Measurements from ENCODE around the gene HOXD9.

Gene HOXD9

DNA sequence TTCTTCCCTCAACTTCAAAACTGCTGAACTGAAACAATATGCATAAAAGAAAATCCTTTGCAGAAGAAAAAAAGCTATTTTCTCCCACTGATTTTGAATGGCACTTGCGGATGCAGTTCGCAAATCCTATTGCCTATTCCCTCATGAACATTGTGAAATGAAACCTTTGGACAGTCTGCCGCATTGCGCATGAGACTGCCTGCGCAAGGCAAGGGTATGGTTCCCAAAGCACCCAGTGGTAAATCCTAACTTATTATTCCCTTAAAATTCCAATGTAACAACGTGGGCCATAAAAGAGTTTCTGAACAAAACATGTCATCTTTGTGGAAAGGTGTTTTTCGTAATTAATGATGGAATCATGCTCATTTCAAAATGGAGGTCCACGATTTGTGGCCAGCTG is 15.4 kb downstream of the HOXD9 start:
- DNase-seq (ENCODE audit: low read depth), result no peak

DNA sequence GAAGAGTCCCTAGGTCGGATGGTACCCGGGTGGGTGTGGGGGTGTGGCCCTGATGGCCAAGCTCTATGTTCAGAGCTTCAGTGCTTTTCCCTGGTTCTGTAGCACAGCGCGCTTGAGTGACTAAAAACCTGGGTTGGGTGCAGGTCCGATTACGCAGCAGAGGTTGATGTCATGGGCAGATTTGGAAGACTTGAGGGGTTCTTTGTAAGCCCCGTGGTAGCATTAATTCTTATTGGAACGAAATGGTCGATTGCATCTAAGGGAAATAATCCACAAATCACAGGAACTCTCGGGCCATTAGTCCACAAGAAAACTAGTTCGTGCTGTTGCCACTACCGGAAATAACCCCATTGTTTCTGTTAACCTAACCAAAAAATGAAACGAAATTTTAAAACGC is 16.0 kb downstream of the HOXD9 start:
- no peak for DNase-seq (ENCODE audit: low read depth)

DNA sequence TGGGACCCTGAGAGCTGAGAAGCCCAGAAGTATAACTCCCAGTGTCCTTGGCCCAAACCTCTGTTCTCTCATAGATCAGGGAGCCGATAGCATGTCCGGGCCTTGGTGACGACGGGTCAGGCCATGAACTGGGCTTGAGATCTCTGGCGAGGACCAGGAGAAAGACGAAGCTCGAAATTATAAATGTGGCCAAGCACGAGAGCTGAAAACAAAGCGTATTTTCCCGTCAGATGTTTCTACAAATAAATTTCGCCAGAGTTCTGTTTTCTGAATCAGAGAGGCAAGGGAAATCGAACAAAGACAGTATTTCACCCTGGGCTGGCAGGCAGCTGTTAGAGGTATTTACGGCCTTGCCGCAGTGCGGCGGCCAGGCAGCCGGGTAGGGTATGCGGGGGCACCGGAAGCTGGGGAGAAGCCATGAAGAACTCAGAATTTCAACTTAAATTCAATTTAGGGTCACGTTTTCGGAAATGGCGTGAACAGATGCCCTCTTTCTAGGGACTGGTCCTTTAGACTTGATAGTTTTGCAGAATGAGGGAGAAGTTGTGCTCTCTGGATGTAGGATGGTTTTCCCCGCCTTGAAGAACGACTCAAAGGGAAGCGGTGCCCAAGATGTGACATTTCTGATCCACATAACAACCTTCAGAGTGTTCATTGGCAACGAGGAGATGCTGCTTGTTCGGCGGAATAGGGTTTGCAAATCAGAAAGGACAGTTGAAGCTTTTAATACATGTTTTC is 16.6 kb downstream of the HOXD9 start:
- DNase-seq (ENCODE audit: low read depth), result no peak

DNA sequence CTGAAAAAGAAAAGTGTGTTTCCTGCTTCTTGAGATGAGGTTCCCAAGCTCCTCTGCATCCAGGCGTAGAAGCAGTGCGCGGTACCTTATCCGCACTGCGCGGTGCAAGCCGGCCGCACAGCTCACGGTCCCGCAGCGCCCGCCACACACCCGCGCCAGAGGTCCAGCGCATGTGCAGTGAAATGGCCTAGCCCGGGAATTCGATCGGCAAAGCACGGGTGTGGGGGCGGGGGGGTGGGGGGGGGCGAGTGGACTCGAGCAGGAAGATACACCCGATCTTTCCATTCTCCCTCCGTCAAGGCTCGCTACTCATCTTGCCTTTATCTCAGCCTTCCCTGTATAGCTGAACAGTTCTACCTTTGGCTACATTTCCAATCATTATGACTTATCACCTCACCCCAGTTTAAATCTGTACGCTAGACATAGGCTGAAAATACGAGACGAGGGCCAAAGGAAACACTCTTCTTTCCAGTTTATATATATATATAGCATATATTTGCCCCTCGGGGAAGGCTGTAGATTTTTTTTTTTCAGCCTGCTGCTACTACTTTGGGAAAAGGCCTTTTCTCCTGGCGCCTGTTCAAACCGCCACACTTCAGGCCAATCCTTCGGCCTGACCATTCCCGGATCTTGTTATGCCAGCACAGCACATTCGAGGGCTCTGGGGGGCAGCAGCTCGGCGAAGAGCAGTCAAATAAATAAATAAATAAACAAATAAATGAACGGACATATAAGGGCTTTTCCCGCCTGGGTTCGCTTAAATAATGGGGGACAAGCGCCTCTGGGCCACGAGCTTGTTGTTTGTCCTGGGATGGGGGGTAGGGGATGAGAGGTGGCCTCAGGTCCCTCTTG is 17.4 kb downstream of the HOXD9 start:
- DNase-seq (ENCODE audit: low read depth), result no peak

DNA sequence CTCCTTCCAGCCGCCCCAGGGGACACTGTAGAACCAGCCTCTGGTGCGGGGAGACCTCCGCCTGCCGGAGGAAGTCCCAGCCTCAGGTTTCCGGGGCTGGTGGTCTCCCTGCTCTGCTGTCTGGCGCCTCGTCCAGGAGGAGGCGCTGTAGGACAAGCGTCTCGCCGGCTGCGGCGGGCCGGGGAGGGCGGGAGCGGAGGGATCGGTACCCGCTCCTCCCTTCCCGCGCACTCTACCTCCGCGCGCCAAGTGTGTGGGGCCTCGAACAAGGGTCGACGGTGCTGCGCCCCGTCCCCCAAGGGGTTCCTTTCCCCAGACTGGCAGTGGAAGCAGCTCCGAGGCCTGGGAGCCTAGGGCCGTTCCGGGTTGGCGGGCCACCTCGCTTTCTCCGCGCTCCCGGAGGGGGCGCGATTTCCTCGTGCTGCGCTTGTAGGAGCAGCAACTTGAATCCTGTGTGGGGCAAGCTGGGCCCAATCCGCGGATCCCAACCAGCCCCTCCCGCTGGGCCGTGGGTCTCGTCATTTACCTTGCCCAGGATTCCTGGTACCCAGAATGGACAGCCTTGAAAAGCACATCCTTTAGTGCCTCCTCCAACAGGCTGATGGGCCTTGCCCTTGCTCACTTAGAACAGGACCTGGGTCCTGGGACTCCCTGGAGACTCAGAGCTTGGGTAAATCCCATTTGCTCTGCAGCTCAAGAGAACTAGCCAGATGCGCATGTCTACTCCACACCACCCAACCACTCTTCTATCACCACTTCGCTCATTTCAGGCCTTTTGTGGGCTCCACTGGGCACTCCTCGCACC is 18.2 kb downstream of the HOXD9 start:
- DNase-seq (ENCODE audit: low read depth), result peak; percentile 69

DNA sequence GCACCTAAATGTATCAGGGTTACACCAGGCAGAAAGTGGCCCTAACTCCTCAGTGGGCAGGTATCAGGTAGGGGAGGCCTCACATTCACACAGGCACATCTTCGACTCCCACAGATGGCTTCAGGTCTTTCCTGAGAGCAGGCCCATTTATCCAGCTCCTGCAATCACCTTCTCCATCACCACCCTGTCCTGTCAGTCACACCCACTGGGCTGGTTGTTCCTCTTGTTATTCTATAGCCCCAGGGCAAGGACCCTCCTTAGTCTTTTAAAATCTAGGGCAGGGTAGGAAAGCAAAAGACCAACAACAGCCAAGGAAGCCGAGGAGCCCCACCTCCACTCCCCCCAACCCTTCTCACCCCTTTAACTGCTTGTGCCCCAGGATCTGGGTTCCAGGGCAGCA is 19.8 kb downstream of the HOXD9 start:
- DNase-seq (ENCODE audit: low read depth), result no peak

DNA sequence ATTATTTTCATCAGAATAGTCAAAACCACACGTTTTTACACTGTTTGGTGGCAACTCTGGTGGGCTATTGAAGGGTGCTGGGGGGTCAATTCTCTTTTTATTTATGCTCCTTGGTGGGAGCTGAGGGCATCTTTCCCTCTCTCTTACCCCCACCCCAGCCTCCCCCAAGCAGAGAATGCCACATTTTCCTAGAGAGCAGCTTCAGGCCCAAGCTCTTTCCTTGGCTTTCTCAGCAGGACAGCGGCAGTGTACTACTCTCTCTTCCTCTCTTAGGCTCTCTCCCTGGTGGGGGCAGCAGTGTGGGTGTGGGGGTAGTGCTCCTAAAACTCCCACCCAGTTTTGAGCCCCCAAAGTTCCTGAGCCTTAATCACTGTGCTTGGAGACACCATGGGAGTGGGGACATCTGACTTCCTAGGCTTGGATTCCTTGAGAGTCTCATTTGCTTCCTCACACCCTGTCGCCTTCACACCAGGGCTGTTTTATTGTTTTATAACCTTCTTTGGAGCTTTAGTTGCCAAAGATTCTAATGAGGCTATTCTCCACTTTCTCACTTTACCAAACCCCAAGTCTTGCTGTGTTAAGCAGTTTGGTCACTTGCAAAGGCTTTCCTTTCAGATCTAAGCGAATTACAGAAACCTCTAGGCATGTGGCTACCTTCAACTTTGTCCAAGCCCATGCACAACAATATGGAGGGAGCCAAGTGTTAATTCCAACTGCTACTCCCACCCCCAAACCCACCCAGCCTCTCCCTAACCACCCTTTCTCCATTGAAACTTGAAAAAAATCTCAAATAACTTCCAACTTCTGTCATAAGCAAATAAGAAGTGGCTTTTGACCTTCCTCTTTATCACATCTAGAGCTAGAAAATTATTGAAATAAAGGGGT is 22.8 kb downstream of the HOXD9 start:
- no peak for DNase-seq (ENCODE audit: low read depth)

DNA sequence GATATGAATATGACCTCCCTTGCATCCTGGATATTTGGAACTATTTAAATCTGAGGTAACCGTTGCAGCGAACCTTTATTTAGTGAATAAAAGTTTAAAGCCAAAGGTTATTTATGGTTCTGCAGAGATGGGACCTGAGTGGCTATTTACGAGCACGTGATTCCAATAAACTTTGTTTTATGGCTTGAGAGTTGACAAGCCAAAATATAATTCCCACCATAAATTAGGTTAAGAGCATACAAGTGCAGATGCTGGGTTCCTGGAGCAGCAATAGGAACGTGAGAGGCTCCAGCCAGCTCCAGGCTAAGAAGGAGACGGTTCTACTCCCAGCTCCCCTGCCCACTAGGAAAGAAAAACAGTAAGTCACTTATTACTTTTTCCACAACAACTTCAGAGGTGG is 23.6 kb downstream of the HOXD9 start:
- DNase-seq (ENCODE audit: low read depth), result no peak

DNA sequence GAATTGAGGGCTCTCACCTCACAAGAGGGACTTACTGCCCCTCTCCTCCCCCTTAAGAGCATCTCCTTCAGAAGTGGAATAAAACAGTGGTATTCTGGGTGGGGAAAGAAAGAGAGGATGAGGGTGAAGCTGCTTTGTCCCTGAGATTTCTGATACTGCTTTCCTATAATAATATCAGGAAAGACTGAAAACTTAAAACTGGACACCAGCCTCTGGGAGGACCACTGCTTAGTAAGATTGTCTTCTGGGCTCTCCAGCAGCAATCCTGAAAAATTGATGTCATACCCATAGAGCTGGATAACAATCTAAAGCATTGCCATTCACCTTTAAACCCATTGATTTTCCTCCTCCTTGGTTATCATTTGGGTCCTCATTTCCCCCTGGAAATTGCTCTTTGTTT is 24.1 kb downstream of the HOXD9 start:
- DNase-seq (ENCODE audit: low read depth), result no peak

DNA sequence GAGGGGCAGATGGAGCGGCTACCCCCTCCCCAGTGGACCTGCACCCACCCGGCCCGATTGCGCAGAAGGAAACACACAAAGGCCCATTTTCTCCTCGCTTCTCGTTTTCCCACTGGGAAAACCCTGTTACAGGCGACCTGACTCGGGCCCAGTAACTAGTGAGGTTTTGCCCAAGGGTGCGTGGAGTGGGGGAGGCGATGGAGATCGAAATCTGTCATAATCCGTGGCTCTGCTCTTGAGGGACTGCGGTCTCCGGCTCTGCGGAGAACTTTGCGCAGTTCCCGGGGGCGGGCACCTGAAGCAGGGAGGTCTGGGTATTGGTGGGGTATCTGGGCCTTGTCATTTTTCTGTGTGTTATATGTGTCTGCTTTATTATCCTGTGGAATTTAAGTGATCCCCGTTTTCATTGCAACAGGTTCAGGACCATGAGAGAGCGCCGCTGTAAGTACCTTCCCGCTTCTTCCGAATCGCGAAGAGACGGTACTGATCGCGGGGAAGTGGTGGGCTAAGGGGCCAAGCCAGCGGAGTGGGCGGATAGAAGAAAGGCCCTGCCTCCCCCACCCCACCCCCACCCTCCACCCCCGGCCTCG is 24.8 kb downstream of the HOXD9 start:
- no peak for DNase-seq (ENCODE audit: low read depth)

DNA sequence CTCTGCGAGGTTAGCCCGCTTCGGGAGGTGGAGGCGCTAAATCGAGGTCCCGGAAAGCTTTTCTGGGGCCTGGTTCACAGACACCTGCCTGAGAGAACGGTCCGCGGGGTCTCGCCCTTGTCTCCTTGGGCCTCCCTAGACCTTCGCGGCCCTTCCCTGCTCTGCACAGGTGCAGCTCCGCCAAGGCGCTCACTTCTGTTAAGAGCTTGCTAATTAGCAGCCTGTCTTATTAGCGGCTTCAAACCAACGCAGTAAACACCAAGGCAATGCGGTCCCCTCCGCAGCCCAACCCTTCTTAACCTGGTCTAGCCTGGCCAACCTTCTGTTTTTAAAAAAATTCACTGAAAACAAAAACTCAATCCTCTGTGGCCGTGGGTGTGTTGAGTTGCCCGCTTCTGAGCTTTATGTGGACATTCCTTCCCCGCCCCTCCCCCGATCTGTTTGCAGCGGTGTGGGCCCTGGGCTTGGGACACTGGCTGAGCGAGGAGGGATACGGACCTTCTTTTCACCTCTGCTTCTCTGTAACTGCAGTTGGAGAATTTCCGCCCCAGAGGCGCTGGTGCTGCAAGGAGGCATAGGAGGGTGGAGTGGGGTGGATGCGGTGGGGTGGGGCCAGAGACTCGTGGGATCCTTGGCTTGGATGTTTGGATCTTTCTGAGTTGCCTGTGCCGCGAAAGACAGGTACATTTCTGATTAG is 25.4 kb downstream of the HOXD9 start:
- DNase-seq (ENCODE audit: low read depth), result no peak

DNA sequence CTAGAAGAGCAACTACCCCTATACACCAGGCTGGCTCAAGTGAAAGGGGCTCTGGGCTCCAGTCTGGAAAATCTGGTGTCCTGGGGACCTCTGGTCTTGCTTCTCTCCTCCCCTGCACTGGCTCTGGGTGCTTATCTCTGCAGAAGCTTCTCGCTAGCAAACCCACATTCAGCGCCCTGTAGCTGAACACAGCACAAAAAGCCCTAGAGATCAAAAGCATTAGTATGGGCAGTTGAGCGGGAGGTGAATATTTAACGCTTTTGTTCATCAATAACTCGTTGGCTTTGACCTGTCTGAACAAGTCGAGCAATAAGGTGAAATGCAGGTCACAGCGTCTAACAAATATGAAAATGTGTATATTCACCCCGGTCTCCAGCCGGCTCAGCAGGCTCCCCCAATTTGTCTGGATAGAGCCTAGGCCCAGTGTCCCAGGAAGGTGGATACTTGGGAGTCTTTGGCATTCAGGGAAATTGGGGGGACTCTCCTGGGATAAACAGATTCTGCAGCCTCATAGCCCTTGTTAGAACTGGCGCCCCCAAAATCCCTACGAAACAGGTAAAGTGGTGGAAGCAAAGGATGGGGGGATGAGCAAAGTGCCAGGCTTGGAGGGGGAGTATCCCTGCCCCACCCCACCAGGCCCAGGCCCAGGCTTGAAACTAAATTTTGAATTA is 26.4 kb downstream of the HOXD9 start:
- no peak for DNase-seq (ENCODE audit: low read depth)

DNA sequence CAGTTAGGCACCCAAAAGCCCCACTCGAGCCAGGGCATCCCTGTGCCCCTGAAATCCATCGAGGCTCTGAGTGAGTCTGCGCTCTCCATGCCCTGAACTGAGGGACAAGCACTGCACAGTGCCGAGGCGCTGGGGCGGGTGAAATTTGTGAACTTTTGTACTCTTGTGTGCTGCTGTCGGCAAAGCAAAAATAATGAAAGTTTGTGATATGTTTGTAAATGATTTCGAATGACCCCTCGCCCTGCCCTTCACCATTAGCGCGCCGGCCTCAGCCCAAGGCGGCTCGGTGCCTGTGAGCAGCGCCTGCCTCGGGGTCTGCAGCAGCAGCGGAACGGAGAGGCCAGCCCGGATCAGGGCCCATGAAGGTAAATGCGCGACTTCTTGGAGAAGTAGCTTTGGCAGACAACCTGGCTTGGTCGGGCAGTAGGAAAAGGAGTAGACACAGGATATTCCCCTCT is 27.0 kb downstream of the HOXD9 start:
- no peak for DNase-seq (ENCODE audit: low read depth)

DNA sequence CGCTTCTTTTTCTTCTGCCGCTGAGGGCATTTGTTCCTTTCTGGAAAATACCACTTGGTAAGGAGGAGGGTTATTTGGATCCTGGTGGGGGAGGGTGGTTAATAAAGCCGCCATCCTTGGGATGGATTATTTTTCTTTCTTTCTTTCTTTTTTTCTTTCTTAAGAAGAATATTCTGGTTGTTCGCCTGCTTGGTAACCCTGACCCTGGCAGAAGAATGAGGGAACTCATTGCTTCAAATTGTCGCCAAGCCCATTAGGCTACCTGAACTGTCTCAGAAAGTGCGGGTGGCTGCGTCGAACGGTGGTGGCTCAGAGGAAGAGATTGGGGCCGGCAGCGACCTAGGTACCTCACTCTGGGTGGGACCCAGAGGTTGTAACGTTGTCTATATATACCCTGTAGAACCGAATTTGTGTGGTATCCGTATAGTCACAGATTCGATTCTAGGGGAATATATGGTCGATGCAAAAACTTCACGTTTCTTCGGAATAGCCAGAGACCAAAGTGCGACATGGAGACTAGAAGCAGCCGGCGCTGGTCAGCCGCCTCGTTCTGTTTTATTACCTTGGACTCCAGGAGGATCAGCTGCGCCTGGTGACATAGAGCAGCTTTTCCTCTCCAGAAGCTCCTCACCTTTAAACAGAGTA is 27.5 kb downstream of the HOXD9 start:
- no peak for DNase-seq (ENCODE audit: low read depth)

DNA sequence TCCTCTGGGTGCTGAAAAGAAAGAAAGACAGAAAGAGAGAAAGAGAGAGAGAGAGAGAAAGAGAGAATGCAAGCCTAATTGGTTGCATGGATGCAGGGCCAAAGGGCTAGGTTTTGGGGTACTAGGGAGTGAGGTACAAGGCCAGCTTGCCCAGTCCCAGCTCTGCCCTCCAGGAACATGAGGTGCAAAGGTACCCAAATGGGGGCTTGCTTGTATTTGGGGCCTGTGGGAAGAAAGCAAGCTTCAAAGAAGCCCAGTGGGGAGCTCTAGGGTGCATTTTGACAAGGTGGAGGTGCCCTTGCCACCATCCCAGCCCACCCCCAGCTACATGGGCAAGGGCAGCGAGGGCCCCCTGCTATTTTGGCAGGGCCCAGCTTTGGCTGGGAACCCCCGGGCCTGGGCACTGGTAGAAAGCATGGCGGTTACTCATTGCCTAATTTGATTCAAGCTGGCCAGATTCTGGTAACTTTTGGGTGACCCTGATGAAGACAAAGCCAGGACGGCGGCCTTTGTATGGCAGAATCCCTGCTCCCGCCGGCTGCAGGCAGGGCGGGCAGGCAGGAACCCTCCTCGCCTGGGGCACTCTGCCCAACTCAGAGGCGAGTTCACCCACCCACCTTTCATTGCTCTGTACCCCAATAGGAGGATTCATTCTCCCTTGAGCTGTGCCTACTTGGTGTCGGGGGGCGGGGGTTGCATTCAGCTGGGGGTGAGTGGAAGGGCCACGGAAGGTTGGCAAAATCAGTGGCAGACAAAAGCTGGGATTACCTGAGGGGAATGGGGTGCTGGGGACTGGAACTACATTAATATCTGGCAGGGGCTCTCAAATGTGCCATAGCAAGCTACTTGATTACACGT is 28.3 kb downstream of the HOXD9 start:
- DNase-seq (ENCODE audit: low read depth), result no peak

DNA sequence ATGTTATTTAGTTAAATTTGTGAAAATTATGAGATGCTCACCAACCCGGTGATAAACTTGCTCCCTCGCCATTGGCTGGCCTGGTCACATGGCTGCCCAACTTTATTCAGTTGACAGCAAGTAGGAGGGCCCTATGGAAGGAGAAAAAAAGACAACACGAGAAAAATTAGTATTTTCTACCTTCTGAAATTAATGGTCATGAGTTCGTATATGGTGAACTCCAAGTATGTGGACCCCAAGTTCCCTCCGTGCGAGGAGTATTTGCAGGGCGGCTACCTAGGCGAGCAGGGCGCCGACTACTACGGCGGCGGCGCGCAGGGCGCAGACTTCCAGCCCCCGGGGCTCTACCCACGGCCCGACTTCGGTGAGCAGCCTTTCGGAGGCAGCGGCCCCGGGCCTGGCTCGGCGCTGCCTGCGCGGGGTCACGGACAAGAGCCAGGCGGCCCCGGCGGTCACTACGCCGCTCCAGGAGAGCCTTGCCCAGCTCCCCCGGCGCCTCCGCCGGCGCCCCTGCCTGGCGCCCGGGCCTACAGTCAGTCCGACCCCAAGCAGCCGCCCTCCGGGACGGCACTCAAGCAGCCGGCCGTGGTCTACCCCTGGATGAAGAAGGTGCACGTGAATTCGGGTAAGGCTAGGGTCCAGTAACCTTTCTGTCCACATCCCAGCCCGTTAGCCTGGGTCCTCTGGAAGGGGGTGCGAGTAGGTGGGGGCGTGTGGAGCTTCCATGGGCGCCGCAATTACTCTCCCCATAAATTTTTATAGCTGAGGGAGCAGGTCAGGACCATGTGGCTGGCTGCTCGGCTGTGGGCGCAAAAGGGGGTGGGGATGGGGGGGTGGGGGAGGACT is 29.1 kb downstream of the HOXD9 start, which contains the start of gene HOXD4:
Gene HOXD4 (plus strand): TSS at position 109 of the 846 bp plus-strand sequence. CDS start 84 bp downstream, at position 193.
- no peak for DNase-seq (ENCODE audit: low read depth)
